Stimulated activated naive CD8-positive, alpha-beta T cell treated with anti-CD3 and anti-CD28 coated beads, Interleukin-15, amount 100 ng/mL, for 72 hours (primary cell): ENCODE measurements around the gene OXT.
"Not testable (repeated sequence)": the region's sequence is repeated elsewhere in the genome, so short reads cannot be mapped to it uniquely, and the experiment has no call there.

Source experiments
- ATAC-seq: fragments of 150-1000 bp; cut with Tn5 transposase; 2 replicates; pipeline ENCODE4 v1.10.0; 2021; ENCODE audit warnings: mild to moderate bottlenecking, moderate library complexity
- DNase-seq, 2 donors: peaks; one replicate each; pipeline ENCODE4 v3.0.0; 2021 to 2022
- H3K27ac Mint-ChIP-seq, 2 donors: one replicate each; pipeline ENCODE4 v1.8.0; 2022; ENCODE audit warnings: mild to moderate bottlenecking in 2 of 2, mixed read lengths in 2 of 2, moderate library complexity in 2 of 2
- H3K27me3 Mint-ChIP-seq: one replicate; pipeline ENCODE4 v1.8.0; 2022; ENCODE audit warnings: mixed read lengths
- H3K4me1 Mint-ChIP-seq: one replicate; pipeline ENCODE4 v1.8.0; 2022; ENCODE audit warnings: mild to moderate bottlenecking, mixed read lengths
- H3K4me3 Mint-ChIP-seq, 2 donors: one replicate each; pipeline ENCODE4 v1.8.0; 2022; ENCODE audit warnings: mild to moderate bottlenecking in 2 of 2, mixed read lengths in 2 of 2, moderate library complexity in 1 of 2
- H3K9me3 Mint-ChIP-seq, 2 donors: one replicate each; pipeline ENCODE4 v1.8.0; 2022; ENCODE audit warnings: mixed read lengths in 2 of 2

OXT gene

DNA sequence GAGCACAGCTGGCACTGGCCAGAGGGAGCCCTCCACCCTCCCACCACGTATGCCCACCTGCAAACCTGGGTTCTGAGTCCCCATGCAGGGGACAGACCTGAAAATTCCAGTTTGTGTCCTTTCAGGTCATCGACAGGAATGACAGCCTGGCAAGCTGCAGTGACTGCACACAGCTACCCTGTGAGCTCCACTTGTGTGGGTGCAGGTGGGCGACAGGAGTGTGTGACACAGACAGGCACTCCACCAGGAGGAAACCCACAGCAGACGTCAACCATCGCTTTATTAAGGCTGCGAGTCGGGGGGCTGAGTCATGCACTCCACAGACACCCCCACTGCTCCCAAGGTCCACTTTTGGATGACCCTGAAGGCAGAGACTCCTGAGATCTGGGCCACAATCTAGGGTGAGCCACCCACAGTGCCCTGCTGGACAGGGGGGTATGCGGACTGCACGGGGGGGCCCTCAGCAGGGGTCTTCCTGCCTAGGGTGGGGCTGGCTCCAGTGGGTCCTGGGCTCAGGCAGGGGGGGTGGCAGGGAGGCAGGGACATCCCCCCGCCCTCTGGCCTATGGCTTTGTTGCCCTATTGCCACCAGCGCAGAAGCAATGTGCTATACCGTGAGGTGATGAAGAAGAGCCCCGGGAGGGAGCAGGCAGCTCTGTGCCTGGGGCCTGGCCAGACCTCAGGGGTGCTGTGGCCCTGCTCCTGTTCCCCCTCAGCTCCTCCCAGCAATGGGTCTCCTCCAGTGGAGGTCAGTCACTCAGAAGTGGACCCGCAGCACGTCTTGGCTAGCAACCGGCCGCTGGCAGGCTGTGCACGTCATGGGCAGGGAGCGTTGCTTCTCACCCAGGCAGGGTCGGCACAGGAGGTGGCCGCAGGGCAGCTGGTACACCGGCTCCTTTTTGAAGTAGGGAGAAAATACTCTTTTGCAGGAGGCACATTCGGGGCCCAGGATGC, 38.2 kb downstream of the OXT start:
- H3K27ac Mint-ChIP-seq, result no peak overlapping the region
- H3K27me3 Mint-ChIP-seq, result no peaks in the 10 kb centered on the region
- H3K9me3 Mint-ChIP-seq, result no peaks in the 10 kb centered on the region
- ATAC-seq, result peak; percentile 39
- H3K4me1 Mint-ChIP-seq, result peaks cover 6% of the 10 kb centered on the region
- H3K4me3 Mint-ChIP-seq, result no peak overlapping the region
- DNase-seq, result no peak

DNA sequence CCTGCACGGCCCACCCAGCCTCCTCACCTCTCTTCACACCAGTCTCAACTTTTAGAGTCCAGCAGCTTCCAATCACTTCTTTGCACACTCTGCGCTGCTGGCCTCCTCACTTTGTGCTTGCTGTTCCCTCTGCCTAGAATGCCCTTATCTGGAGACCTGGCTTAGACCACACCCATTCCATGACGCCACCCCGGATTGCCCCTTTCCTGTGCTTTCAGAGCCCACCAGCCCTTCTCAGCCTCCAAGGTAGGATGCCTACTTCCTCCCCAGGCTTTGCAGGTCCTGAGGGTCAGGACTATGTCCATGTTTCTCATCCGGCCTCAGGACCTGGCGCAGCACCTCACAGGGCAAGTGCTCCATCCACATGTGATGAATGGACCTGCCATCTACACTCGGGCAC, 40.1 kb downstream of the OXT start:
- H3K4me1 Mint-ChIP-seq, result peaks cover 17% of the 10 kb centered on the region
- H3K9me3 Mint-ChIP-seq, result no peaks in the 10 kb centered on the region
- DNase-seq (no peak), ATAC-seq (no peak)
- H3K27ac Mint-ChIP-seq, result peak overlapping the region in 1 of 2 donors; percentile 8
- no peaks in the 10 kb centered on the region for H3K27me3 Mint-ChIP-seq
- no peak overlapping the region for H3K4me3 Mint-ChIP-seq

DNA sequence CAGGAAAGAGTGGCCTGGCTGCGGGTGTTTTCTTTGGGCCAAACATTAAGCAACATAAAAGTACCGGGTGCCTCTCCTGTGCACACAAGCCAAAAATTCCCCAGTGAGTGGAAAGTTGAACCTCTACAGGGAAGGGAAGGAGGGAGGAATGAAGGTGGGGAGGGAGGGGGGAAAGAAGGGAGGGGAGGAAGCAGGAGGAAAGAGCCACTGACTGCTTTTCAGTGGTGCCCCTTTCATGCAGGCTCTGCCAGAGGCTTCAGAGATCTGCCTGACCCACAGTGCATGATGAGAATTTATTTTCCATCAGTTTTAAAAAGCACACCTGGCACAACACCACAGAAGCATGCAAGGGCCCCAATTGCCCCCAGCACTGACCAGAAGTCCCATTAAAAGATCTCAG, 40.6 kb downstream of the OXT start:
- H3K27me3 Mint-ChIP-seq, result no peaks in the 10 kb centered on the region
- DNase-seq (no peak), ATAC-seq (no peak)
- H3K9me3 Mint-ChIP-seq, result no peaks in the 10 kb centered on the region
- peaks cover 20% of the 10 kb centered on the region for H3K4me1 Mint-ChIP-seq
- no peak overlapping the region for H3K4me3 Mint-ChIP-seq
- no peak overlapping the region for H3K27ac Mint-ChIP-seq

DNA sequence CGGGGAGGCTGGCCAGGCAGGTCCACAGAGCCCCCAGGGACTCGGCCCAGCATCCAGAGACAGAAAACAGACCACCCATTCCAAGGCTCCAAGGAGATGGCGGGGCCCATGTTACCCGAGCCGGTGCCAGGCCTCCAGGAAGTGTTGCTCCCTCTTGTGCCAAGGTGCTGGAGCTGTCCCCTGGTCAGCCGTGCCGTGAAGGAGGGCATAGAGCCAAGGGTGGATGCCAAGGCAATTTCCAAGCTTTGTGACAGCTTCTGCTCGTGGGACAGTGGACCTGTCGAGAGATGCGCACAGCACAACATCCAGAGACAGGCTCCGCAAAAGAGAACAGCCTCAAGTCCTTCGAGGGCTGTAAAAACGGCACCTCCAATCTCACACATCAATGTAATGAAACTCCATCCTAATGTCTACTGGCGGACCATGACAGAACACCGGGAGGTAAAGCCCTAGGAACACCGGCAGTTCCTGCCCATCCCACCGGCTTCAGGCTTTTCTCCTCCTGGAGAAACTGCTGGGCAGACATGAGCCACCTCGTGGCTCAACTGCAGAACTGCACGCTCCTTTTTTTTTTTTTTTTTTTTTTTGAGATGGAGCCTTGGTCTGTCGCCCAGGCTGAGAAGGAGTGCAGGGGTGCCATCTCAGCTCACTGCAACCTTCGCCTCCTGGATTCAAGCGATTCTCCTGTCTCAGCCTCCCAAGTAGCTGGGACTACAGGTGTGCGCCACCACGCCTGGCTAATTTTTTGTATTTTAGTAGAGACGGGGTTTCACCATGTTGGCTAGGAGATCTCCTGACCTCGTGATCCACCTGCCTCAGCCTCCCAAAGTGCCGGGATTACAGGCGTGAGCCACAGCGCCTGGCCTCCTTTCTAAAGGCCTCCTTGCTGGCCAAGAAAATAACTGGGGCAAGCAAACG, 44.0 kb downstream of the OXT start:
- peaks cover 24% of the 10 kb centered on the region for H3K4me1 Mint-ChIP-seq
- ATAC-seq (no peak), DNase-seq (no peak)
- no peaks in the 10 kb centered on the region for H3K9me3 Mint-ChIP-seq
- H3K4me3 Mint-ChIP-seq, result no peak overlapping the region
- no peak overlapping the region for H3K27ac Mint-ChIP-seq
- H3K27me3 Mint-ChIP-seq, result no peaks in the 10 kb centered on the region

DNA sequence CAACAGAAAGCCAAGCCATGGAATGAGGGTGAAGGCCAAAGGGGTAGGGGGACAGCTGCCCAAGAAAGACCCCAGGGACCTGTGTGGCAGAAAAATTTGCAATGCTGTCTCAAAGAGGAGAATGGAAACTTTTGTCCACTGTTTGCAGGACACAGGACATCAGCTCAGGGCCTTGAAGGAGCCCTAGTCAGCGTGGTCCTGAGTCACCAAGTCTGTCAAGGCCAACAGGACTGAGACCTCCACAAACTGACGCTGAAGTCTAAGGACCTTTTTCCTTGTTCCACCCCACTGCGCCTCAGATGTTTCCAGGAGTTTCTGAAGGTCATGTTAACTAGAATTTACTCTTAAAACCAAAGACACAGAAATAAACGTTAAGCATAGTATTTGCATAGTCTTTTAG, 44.9 kb downstream of the OXT start:
- DNase-seq (no peak), ATAC-seq (no peak)
- Mint-ChIP-seq H3K4me1 (peaks cover 33% of the 10 kb centered on the region), H3K4me3 (no peak overlapping the region), H3K27ac (no peak overlapping the region), H3K9me3 (no peaks in the 10 kb centered on the region), H3K27me3 (no peaks in the 10 kb centered on the region)

DNA sequence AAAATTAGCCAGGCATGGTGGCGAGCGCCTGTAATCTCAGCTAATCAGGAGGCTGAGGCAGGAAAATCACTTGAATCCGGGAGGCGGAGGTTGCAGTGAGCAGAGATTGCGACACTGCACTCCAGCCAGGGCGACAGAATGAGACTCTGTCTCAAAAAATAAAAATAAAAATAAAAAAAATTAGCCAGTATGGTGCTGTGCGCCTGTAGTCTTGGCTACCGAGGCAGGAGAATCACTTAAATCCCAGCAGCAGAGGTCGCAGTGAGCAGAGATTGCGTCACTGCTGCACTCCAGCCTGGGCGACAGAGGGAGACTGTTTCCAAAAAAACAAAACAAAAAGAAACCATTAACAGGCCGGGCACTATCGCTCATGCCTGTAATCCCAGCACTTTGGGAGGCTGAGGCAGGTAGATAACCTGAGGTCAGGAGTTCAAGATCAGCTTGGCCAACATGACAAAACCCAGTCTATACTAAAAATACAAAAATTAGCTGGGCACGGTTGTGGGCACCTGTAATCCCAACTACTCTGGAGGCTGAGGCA, 46.5 kb downstream of the OXT start:
- H3K4me3 Mint-ChIP-seq, result not testable (repeated sequence)
- peak overlapping the region; percentile 74 to 76 for H3K27ac Mint-ChIP-seq

DNA sequence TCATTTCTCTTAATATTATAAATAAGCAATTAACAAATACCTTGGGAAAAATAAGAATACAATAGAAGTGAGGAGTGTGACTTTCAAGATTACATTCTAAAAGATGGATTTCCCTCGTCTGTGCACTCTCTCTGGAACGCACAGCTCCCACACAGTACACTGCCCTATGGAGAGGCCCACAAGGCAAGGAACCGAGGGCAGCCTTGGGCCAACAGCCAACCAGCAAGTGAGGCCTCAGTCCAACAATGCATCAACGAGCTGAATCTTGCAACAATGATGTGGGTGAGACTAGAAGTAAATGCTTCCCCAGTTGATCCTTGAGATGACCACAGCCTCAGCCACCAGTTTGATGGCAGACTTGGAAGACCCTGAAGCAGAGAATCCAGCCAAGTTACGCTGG, 47.6 kb downstream of the OXT start:
- no peak for DNase-seq
- ATAC-seq, result no peak
- H3K27me3 Mint-ChIP-seq, result no peaks in the 10 kb centered on the region
- H3K9me3 Mint-ChIP-seq, result peaks cover 14 to 23% of the 10 kb centered on the region in 2 donors
- peak overlapping the region in 1 of 2 donors; percentile 30 for H3K27ac Mint-ChIP-seq
- no peak overlapping the region for H3K4me3 Mint-ChIP-seq
- peaks cover 51% of the 10 kb centered on the region for H3K4me1 Mint-ChIP-seq

More for the DNA sequence above, 46.5 kb downstream of the OXT start:
- H3K9me3 Mint-ChIP-seq, result peaks cover 7 to 15% of the 10 kb centered on the region in 2 donors
- H3K27me3 Mint-ChIP-seq, result not testable (repeated sequence)
- DNase-seq, result peak; percentile 33 to 48
- H3K4me1 Mint-ChIP-seq, result peaks cover 48% of the 10 kb centered on the region
- ATAC-seq, result peak; percentile 69

DNA sequence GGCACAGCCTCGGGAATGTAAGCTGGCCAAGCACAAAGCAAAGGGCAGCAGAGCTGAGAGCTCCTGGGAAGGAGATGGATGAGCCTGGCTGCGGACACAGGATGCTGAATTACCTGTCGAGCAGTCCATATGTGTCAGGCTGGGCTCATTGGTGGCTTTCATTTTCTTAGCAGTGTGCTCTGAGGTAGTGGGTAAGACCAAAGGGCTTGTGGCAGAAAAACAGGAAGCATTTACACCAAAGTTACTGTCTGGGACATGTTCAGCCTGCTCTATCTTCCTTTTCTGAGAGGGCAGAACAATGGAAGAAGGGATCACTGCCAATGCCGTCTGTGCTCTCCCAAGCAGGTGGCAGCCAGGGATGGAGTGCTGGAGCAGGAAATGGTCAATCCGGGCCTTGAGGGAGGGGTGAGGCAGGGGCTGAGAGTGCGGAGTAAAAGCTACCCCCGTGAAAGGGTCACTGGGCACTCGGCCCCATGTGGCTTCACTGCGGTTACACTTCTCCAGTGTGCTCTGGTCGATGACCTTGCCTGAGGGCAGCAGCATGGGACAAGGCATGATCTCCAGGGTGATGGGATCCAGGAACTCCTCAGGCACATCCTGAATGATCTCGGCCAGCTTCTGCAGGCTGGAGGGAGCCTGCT, 50.0 kb downstream of the OXT start:
- ATAC-seq (peak; percentile 45), DNase-seq (no peak)
- H3K27ac Mint-ChIP-seq, result peak overlapping the region; percentile 33 to 85
- H3K27me3 Mint-ChIP-seq, result no peaks in the 10 kb centered on the region
- peaks cover 40% of the 10 kb centered on the region for H3K4me1 Mint-ChIP-seq
- peaks cover 14 to 23% of the 10 kb centered on the region in 2 donors for H3K9me3 Mint-ChIP-seq
- peak overlapping the region; percentile 27 to 44 for H3K4me3 Mint-ChIP-seq
